ENCODE data around the gene KRTAP4-5.
"Not testable (repeated sequence)": the region's sequence is repeated elsewhere in the genome, so short reads cannot be mapped to it uniquely, and the experiment has no call there.

Gene KRTAP4-5

GRCh38 chr17:41149652-41149985 lies at the start of gene KRTAP4-5:
Gene KRTAP4-5 (minus strand): TSS chr17:41149825. CDS start chr17:41149767, 58 bp downstream.
- DNase-seq: no peak
- no peaks in the 10 kb centered on the region for H3K4me1 Mint-ChIP-seq
- CTCF ChIA-PET: no interaction called here
- no peak within 1 kb of the TSS for H3K4me3 Mint-ChIP-seq
- peaks cover 4% of the 10 kb centered on the region for H3K27me3 Mint-ChIP-seq
- H3K9me3 Mint-ChIP-seq: no peaks in the 10 kb centered on the region
- H3K27ac Mint-ChIP-seq: no peak within 1 kb of the TSS
- no peaks in the 10 kb centered on the region for H3K36me3 Mint-ChIP-seq

- no peaks in the 10 kb centered on the region for H3K27me3 Mint-ChIP-seq
- no peak overlapping the region for H3K4me3 Mint-ChIP-seq
- H3K4me1 Mint-ChIP-seq: no peaks in the 10 kb centered on the region
- DNase-seq: no peak
- H3K36me3 Mint-ChIP-seq: no peaks in the 10 kb centered on the region
- no peak overlapping the region for H3K27ac Mint-ChIP-seq
- CTCF ChIA-PET: no interaction called here
- H3K9me3 Mint-ChIP-seq: peaks cover 3% of the 10 kb centered on the region
Observed at GRCh38 chr17:41196068-41196467, 46.4 kb upstream of the KRTAP4-5 start.

DNA sequence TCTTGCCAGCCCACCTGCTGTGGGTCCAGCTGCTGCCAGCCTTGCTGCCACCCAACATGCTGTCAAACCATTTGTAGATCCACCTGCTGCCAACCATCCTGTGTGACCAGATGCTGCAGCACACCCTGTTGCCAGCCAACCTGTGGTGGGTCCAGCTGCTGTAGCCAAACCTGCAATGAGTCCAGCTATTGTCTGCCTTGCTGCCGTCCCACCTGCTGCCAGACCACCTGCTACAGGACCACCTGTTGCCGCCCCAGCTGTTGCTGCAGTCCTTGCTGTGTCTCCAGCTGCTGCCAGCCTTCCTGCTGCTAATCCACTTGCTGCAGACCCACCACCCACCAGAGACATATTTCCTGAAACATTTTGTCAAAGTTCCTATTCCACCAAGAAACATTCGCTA lies 40.7 kb upstream of the KRTAP4-5 start:
- DNase-seq: no peak
- no peaks in the 10 kb centered on the region for H3K9me3 Mint-ChIP-seq
- peaks cover 8% of the 10 kb centered on the region for H3K27me3 Mint-ChIP-seq
- no peaks in the 10 kb centered on the region for H3K4me1 Mint-ChIP-seq
- no peak overlapping the region for H3K4me3 Mint-ChIP-seq
- no peaks in the 10 kb centered on the region for H3K36me3 Mint-ChIP-seq
- CTCF ChIA-PET: no interaction called here
- no peak overlapping the region for H3K27ac Mint-ChIP-seq

GRCh38 chr17:41189837-41190318 lies 40.3 kb upstream of the KRTAP4-5 start, which contains the start of gene KRTAP9-1:
Gene KRTAP9-1 (plus strand): TSS chr17:41189887. CDS start chr17:41189887, 0 bp downstream.
- H3K9me3 Mint-ChIP-seq, H3K4me1 Mint-ChIP-seq, H3K36me3 Mint-ChIP-seq, CTCF ChIA-PET, DNase-seq, H3K4me3 Mint-ChIP-seq, H3K27ac Mint-ChIP-seq, H3K27me3 Mint-ChIP-seq: not testable (repeated sequence)

DNA sequence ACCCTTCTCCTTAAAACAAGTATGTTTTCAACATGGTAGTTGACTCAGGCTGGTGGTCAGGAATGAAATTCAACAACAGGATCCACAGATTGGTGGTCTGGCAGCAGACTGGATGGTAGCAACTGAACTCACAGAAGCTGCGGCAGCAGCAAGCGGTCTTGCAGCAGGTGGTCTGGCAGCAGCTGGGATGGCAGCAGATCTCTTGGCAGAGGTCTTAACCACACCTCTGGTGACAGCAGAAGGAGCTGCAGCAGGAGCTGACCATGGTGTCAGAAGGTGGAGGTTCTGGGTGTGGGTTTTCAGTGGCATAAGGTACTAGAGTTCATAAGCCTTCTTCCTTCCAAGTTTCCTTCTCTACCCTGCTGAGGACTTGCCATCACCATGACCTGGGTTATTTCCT lies 37.2 kb upstream of the KRTAP4-5 start:
- peaks cover 12% of the 10 kb centered on the region for H3K27me3 Mint-ChIP-seq
- H3K9me3 Mint-ChIP-seq: no peaks in the 10 kb centered on the region
- CTCF ChIA-PET: no interaction called here
- DNase-seq: no peak
- no peaks in the 10 kb centered on the region for H3K36me3 Mint-ChIP-seq
- H3K4me3 Mint-ChIP-seq: no peak overlapping the region
- H3K27ac Mint-ChIP-seq: no peak overlapping the region
- H3K4me1 Mint-ChIP-seq: no peaks in the 10 kb centered on the region

DNA sequence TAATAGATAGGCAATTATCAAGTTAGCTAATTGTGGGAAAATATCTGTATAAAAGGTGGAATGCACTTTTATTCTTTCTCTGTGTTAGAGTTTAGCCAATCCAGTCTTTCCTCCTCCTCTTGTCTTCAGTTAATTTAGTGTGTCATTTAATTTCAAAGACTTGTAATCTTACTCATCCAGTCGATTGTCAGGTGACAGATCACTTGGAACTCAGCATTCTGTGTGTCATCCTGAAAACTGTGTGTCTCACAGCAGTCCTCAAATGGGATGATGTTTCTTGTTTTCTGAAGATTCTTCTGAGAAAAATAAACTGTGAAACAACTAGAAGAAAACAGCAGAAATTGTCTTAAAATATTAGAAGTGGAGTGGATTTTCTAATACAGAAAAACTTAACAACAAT lies 35.4 kb upstream of the KRTAP4-5 start:
- H3K9me3 Mint-ChIP-seq: no peaks in the 10 kb centered on the region
- H3K36me3 Mint-ChIP-seq: no peaks in the 10 kb centered on the region
- H3K4me1 Mint-ChIP-seq: no peaks in the 10 kb centered on the region
- no peak for DNase-seq
- CTCF ChIA-PET: interaction anchor here (0.7 kb wide), 1 partner anchor 363 kb away, joined by 3 read pairs; no protein-coding TSS in a partner anchor
- peaks cover 8% of the 10 kb centered on the region for H3K27me3 Mint-ChIP-seq
- H3K27ac Mint-ChIP-seq: no peak overlapping the region
- no peak overlapping the region for H3K4me3 Mint-ChIP-seq

DNA sequence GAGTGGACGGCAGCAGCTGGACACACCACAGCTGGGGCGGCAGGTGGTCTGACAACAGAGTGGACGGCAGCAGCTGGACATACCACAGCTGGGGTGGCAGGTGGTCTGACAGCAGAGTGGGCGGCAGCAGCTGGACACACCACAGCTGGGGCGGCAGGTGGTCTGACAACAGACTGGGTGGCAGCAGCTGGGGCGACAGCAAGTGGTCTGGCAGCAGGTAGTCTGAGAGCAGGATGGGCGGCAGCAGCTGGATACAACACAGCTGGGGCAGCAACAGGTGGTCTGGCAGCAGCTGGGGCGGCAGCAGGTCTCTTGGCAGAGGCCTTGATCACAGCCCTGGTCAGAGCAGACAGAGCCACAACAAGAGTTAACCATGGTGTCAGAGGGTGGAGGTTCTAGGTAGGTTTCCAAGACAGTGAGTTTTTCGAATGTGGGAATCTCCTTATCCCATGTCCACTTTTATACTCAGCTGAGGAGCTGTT lies 34.9 kb upstream of the KRTAP4-5 start, which contains the start of gene KRTAP4-1:
Gene KRTAP4-1, minus strand, starts transcription at position 432 of the 482 bp plus-strand sequence. Its CDS starts 57 bp downstream, at position 375.
- Mint-ChIP-seq H3K4me3 (no peak within 1 kb of the TSS), H3K9me3 (no peaks in the 10 kb centered on the region), H3K27me3 (peaks cover 8% of the 10 kb centered on the region), H3K27ac (no peak within 1 kb of the TSS), H3K36me3 (no peaks in the 10 kb centered on the region), H3K4me1 (no peaks in the 10 kb centered on the region)
- no peak for DNase-seq
- CTCF ChIA-PET: no interaction called here

- Mint-ChIP-seq H3K9me3 (no peaks in the 10 kb centered on the region), H3K36me3 (no peaks in the 10 kb centered on the region), H3K27ac (no peak overlapping the region), H3K4me3 (no peak overlapping the region), H3K4me1 (no peaks in the 10 kb centered on the region), H3K27me3 (peaks cover 3% of the 10 kb centered on the region)
- CTCF ChIA-PET: no interaction called here
- DNase-seq: no peak
Observed at GRCh38 chr17:41178843-41179616, 29.4 kb upstream of the KRTAP4-5 start.

DNA sequence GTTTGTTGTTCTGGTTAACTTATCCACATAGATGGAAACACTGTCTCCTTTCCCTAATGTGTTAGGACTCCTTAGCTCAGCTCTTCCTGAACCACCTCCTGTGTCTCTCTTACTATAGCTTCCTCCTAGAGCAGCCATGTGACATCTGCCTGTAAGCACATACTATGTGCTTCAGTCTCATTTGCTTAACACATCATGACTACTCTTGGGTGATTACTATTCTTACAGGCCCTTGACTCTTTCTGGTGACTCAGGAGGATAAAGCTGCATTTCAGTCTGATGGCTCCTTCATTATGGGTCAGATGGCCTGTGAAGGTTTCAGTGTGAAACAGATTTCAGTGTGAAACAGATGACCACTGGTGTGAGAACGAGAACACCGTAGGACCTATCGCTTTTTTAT lies 28.7 kb upstream of the KRTAP4-5 start:
- no peak overlapping the region for H3K4me3 Mint-ChIP-seq
- H3K9me3 Mint-ChIP-seq: no peaks in the 10 kb centered on the region
- DNase-seq: no peak
- no peaks in the 10 kb centered on the region for H3K36me3 Mint-ChIP-seq
- CTCF ChIA-PET: no interaction called here
- no peak overlapping the region for H3K27ac Mint-ChIP-seq
- H3K27me3 Mint-ChIP-seq: peaks cover 3% of the 10 kb centered on the region
- H3K4me1 Mint-ChIP-seq: no peaks in the 10 kb centered on the region

- CTCF ChIA-PET: no interaction called here
- H3K27me3 Mint-ChIP-seq: peaks cover 3% of the 10 kb centered on the region
- H3K4me1 Mint-ChIP-seq: no peaks in the 10 kb centered on the region
Observed at GRCh38 chr17:41177727-41178271, 28.2 kb upstream of the KRTAP4-5 start, which contains the start of gene KRTAP4-2. Gene KRTAP4-2 (minus strand): TSS chr17:41178221. CDS start chr17:41178164, 57 bp downstream.

DNA sequence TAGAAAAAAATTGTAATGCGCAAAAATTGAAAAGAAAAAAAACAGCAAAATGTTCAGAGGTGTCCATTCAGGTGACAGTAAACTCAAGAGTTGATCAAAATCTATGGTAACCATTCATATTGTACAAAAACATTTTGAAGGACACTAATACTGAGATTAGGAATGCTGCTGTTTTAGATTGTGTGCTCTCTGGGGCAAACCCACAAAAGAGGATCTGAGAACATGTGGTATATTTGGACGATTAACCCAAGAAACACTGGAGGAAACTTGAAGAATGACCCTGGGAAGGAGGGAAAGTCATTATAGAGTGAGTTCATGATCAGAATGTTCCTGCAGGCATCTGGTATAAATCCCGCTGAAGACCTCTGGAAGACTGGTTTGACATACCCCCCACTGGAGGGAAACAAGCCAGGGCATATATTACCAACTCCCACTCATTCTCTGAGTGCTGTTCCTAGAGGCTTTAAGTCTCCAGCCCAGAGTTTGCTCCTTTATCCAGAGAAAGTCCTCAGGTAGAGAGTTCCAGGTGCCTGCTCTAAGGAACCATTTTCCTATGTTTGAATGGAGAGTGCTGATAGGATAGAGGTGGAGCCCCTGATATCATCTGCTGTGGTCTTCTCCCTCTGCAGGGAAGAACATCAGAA lies 27.2 kb upstream of the KRTAP4-5 start:
- Mint-ChIP-seq H3K4me3 (no peak overlapping the region), H3K27me3 (peaks cover 3% of the 10 kb centered on the region), H3K4me1 (no peaks in the 10 kb centered on the region), H3K36me3 (no peaks in the 10 kb centered on the region), H3K27ac (no peak overlapping the region), H3K9me3 (no peaks in the 10 kb centered on the region)
- no peak for DNase-seq
- CTCF ChIA-PET: no interaction called here

More at GRCh38 chr17:41177727-41178271, 28.2 kb upstream of the KRTAP4-5 start, which contains the start of gene KRTAP4-2:
- H3K9me3 Mint-ChIP-seq: no peaks in the 10 kb centered on the region
- H3K27ac Mint-ChIP-seq: no peak within 1 kb of the TSS
- H3K4me3 Mint-ChIP-seq: no peak within 1 kb of the TSS
- H3K36me3 Mint-ChIP-seq: no peaks in the 10 kb centered on the region
- DNase-seq: no peak

GRCh38 chr17:41171886-41172285 lies 22.3 kb upstream of the KRTAP4-5 start:
- CTCF ChIA-PET: no interaction called here
- no peaks in the 10 kb centered on the region for H3K36me3 Mint-ChIP-seq
- no peaks in the 10 kb centered on the region for H3K9me3 Mint-ChIP-seq
- H3K4me1 Mint-ChIP-seq: no peaks in the 10 kb centered on the region
- no peak overlapping the region for H3K27ac Mint-ChIP-seq
- H3K4me3 Mint-ChIP-seq: no peak overlapping the region
- peaks cover 6% of the 10 kb centered on the region for H3K27me3 Mint-ChIP-seq
- no peak for DNase-seq

DNA sequence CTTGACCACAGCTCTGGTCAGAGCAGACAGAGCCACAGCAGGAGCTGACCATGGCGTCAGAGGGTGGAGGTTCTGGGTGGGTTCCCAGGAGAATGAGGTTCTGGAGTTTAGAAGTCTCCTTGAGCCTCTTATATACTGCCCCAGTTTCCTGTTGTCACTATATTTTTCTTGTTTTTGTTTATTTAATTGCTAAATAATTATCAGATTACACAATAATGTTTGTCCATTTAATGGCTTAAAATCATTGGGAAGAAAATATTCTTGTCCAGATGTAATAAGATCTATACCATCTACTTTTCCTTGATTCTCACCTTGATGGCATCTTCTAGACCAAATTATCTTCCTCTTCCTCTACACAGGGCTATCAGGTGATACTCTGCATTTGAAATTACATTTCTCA lies 18.5 kb upstream of the KRTAP4-5 start, which contains the start of gene KRTAP4-3:
Gene KRTAP4-3, minus strand, starts transcription at position 101 of the 400 bp plus-strand sequence. Its CDS starts 49 bp downstream, at position 52.
- no peak within 1 kb of the TSS for H3K27ac Mint-ChIP-seq
- CTCF ChIA-PET: no interaction called here
- H3K27me3 Mint-ChIP-seq: peaks cover 4% of the 10 kb centered on the region

DNA sequence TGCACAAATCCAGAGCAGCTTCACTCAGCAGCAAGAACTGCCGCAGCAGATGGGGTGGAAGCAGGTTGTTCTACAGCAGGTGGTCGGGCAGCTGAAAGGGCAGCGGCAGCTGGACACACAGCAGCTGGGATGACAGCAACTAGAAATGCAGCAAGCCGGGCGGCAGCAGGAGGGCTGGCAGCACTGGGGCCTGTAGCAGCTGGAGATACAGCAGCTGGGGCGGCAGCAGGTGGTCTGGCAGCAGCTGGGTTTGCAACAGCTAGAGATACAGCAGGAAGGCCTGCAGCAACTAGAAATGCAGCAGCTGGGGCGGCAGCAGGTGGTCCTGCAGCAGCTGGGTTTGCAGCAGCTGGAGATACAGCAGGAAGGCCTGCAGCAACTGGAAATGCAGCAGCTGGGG lies 17.9 kb upstream of the KRTAP4-5 start:
- H3K4me3 Mint-ChIP-seq: no peak overlapping the region
- CTCF ChIA-PET: no interaction called here
- peaks cover 4% of the 10 kb centered on the region for H3K27me3 Mint-ChIP-seq
- H3K27ac Mint-ChIP-seq: no peak overlapping the region
- H3K36me3 Mint-ChIP-seq: no peaks in the 10 kb centered on the region
- no peak for DNase-seq
- H3K4me1 Mint-ChIP-seq: no peaks in the 10 kb centered on the region
- no peaks in the 10 kb centered on the region for H3K9me3 Mint-ChIP-seq

More for the DNA sequence above, 18.5 kb upstream of the KRTAP4-5 start, which contains the start of gene KRTAP4-3:
- no peaks in the 10 kb centered on the region for H3K4me1 Mint-ChIP-seq
- no peaks in the 10 kb centered on the region for H3K36me3 Mint-ChIP-seq
- no peak for DNase-seq
- H3K4me3 Mint-ChIP-seq: no peak within 1 kb of the TSS
- no peaks in the 10 kb centered on the region for H3K9me3 Mint-ChIP-seq

Data from activated naive CD4-positive, alpha-beta T cell treated with anti-CD3 and anti-CD28 coated beads, Interleukin-2, amount 10 ng/mL, durations not matched to agents 7 days and 5 days (primary cell).